Liver (tissue), 3 donors: ENCODE data around the gene SOX11.

ENCODE experiments used
- CTCF ChIP-seq: fragments of 150-350 bp; IDR thresholded peaks from 2 replicates; pipeline ENCODE4 v1.5.1; 2017; ENCODE audit warnings: improper control_type of control experiment, low read depth, low read length; ENCODE audit not compliant: missing input control
- GABPA ChIP-seq, 2 donors: IDR thresholded peaks in 1 of 2; conservative IDR thresholded peaks in 1 of 2; 2 replicates each; pipeline ENCODE4 v1.6.1; 2016; ENCODE audit warnings: antibody characterized with exemption in 2 of 2, mild to moderate bottlenecking in 1 of 2, moderate library complexity in 1 of 2
- donor health status: healthy.
- donor health status: healthy.

- TF ChIP-seq GABPA (IDR thresholded peaks at IDR 0.05 in 1 of 2, conservative IDR thresholded peaks at IDR 0.05 in 1 of 2) (no peak), CTCF (no peak)
Observed at GRCh38 chr2:5685225-5685624, 7.0 kb upstream of the SOX11 start.
